NCI-H460 (cell line): Measurements from ENCODE around the gene SLC19A1. TPM values are rescaled to one million over a fixed set of nuclear protein-coding genes. Genes with fewer than 3 reads are reported as not detected.
"Not testable (repeated sequence)": the region's sequence is repeated elsewhere in the genome, so short reads cannot be mapped to it uniquely, and the experiment has no call there.

Experiments
- DNase-seq: peaks from one replicate; pipeline ENCODE4 v3.0.0-alpha.2; 2016; ENCODE audit warnings: low read depth; ENCODE audit errors: extremely low read depth
- total RNA-seq: library from RNA; depleted of rRNA; stranded (reverse); fragments of >200 nt; shearing (Covaris generic); gene quantifications from 2 replicates; pipeline ENCODE4 v1.2.3, GENCODE V29; 2014

Gene SLC19A1
- total RNA-seq, 1 experiment from 2014 or later: 11.5 TPM

DNA sequence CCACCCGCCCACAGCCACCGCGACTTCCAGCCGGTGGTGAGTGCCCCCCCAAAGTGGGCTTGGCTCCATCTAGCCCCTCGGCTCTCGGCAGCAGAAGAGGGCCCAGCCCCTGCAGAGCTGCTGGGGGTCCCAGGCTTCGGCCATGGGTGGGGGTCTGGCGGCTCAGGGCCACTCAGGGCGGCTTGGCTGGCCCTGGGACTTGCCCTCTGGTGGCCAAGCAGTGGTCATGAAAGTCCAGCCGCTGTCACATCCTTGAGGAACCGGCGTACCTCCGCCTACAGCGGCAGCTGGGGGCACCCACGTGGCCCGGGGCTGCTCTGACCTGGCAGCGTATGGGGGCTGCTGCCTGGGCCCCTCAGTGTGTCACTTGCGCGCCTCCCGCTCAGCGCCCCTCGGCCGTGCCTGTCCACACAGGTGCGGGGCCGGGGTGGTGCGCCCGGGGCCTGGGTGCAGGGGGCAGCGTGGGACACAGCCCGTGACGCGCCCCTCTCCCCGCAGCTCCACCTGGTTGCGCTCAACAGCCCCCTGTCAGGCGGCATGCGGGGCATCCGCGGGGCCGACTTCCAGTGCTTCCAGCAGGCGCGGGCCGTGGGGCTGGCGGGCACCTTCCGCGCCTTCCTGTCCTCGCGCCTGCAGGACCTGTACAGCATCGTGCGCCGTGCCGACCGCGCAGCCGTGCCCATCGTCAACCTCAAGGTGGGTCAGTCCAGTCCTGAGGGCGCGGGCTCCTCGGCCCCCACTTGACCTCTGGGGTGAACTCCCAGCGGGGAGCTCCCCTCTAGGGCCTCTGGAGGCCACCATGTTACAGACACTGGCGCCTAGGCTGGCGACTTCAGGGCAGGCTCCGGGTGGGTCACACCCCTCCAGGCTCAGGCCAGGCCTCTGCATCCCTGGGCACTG, 32.4 kb downstream of the SLC19A1 start:
- no peak for DNase-seq

DNA sequence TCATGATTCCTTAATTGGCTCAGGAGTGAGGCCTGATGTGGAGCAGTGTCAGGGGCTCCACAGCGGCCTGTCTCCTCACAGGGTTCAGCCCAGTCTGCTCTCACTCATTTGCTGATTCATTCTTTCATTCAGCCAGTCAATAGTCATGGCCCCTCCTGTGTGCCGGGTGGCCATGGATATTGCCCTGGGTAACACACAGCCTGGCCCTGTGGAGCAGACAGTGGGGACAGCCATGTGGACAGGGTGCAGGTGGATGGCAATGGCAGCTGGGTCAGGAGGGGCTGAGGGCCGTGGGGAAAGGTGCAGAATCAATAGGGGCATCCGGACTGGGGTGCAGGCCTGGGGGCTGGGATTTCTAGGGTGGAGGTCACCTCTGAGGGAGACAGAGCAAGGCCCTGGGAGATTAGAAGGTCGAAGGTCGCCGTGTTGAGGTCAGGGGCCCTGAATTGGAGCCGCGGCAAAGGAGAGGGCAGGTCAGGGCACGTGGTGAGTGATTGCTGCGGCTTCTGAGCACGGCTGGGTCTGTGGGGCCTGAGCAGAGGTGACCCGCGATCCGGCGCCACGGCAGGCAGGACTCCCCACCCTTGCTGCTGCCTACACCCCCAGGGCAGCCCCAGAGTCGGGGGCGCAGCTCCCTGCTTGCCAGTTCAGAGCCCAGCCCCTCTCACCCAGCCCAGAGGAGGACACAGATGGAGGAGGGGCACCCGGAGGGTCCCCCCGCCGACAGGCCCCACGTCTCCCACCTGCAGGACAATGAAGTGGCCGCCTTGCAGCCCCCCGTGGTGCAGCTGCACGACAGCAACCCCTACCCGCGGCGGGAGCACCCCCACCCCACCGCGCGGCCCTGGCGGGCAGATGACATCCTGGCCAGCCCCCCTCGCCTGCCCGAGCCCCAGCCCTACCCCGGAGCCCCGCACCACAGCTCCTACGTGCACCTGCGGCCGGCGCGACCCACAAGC, 33.4 kb downstream of the SLC19A1 start:
- no peak for DNase-seq

DNA sequence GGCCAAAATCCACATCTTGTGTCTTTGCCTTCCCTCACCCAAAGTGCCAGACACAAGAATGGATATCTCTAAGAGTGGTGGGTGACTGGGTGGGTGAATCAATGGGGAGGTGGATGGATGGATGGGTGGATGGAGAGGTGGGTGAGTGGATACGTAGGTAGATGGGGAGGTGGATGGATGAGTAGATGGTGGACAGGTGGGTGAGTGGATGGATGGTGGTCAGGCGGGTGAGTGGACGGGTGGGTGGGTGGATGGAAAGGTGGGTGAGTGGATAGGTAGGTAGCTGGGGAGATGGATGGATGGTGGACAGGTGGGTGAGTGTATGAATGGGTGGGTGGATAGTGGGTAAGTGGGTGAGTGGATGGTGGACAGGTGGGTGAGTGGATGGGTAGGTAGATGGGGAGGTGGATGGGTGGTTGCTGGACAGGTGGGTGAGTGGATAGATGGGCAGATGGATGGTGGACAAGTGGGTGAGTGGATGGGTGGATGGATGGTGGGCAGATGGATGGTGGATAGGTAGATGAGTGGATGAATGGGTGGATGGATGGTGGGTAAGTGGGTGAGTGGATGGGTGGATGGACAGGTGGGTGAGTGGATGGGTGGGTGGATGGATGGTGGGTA, 34.2 kb downstream of the SLC19A1 start:
- DNase-seq: no peak

DNA sequence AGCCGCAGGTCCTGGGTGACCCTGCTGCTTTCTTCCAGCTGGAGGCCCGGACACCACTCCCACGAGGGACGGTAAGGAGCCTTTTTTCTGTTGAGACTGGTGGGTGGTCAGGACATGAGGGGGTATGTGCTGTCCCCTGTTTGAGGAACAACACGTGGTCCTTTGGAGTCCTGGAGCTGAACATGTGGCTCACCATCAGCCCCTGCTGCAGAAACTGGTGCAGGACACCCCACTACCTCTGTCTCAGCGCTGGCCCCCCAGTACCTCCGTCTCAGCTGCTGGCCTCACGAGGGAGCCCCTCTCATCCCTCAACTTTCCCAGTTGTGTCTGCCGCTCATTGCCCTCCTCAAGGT, 34.7 kb downstream of the SLC19A1 start:
- DNase-seq: no peak

DNA sequence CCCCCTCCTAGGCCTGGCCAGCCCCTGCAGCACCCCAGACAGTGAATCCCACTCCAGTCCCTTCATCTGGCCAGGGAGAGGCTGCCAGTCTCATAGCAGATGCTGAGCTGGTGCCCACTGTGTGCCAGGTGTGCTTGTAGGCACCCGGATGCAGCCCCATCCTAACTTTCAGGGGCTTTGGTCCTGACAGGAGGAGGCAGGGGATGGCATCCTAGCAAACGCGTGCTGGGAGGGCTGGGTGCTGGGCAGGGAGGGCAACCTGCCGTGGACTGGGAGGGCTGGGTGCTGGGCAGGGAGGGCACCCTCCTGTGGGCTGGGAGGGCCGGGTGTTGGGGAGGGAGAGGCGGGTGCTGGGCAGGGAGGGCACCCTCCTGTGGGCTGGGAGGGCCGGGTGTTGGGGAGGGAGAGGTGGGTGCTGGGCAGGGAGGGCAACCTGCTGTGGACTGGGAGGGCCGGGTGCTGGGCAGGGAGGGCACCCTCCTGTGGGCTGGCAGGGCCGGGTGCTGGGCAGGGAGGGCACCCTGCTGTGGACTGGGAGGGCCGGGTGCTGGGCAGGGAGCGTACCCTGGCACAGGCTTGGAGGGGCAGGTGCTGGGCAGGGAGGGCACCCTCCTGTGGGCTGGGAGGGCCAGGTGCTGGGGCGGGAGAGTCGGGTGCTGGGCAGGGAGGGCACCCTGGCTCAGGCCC, 35.3 kb downstream of the SLC19A1 start:
- DNase-seq: no peak

DNA sequence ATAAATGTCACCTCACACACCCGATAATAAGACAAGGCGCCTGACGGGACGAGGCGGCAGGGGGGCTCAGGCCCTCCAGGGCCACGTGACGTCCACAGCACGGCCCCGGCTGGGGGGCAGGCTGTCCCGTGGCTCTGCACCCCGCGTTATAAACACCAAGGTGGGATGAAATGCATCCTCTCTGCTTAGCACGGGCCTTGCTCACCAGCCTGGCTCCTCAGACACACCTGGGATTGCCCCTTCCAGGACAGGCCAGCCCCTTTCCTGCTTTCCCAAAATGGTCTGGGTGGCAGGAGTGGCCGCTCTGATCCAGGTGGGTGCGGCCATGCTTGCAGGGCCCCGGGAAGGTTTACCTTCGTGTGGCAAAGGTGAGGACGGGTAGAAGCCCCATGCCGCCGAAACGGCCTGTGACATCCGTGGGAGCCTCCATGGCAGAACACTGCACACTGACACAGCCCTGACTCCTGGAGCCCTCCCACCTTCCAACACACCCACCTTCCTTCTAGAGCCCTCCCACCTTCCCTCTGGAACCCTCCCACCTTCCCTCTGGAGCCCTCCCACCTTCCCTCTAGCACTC, 35.9 kb downstream of the SLC19A1 start:
- DNase-seq: no peak

DNA sequence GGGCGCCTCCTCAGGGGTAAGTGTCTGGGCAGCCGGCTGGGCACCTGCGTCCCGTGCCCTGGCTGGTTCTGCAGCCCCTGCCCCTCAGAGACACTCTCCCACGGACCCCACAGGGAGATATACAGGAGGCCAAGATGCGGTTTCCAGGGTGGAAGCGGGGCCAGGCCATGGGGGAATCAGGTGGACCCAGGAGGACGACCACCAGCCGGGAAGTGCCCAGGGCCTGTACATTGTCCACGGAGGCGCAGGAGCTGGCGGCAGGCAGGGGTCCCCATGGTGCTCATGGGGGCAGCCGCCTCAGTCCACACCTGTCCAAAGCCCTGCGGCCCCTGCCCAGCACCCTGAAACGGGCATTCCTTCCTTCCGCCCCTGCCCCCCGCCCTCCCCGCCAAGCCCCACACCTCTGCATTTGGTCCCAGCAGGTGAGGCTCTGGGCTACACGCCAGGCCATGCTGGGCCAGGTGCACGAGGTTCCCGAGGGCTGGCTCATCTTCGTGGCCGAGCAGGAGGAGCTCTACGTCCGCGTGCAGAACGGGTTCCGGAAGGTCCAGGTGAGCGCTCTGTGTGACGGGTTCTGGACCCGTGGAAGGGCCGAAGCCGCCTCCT, 36.7 kb downstream of the SLC19A1 start:
- no peak for DNase-seq

DNA sequence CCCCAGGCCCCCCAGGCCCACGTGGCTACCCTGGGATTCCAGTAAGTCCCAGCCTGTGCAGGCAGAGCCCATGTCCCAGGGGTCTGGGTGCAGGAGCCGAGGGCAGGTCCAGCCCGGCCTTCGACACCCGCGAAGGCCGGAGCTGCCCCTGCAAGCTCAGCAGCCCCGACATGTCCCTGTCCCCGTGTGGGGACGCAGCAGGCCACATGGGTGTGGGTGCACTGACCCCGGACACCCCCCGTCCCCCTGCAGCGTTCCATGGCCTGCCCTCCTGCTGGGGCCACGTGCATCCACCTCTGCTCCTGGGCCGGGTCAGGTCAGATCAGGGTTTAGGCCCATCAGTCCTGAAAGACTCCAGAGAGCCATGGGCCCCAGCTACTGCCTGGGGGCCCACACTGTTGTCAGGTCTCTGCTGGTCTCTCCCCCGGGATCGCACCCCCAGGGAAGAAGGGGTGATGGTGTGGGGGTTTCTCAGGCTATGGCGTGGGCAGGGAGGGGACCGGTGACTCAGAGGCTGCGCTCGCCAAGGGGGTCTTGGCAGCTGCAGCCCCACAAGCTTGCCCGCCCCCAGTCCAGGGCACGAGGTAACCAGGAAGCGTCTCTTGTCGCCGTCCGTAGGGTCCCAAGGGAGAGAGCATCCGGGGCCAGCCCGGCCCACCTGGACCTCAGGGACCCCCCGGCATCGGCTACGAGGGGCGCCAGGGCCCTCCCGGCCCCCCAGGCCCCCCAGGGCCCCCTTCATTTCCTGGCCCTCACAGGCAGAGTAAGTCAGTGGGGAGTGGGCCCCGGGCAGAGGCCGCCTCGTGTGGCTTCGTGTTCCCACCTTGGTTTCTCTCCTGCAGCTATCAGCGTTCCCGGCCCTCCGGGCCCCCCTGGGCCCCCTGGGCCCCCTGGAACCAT, 37.5 kb downstream of the SLC19A1 start:
- no peak for DNase-seq

DNA sequence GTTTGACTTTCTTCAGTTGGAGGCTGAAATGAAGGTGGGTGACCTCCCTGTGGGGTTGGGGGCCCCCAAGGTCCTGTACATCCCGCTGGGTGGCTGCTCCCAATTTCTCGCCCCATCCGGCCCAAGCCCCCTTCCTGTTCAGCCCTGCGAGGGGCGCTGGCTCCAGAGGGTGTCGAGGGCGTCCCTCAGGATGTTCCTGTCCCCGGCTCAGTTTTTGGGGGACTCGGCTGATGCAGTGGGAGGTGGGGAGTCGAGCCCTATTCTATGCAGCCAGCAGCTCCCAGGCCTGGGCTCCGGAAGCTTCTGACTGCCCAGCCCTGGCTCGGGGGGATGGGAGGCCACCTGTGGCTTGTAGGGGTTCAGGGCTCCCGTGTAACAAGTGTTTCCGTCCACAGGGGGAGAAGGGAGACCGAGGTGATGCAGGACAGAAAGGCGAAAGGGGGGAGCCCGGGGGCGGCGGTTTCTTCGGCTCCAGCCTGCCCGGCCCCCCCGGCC, 38.2 kb downstream of the SLC19A1 start:
- no peak for DNase-seq

DNA sequence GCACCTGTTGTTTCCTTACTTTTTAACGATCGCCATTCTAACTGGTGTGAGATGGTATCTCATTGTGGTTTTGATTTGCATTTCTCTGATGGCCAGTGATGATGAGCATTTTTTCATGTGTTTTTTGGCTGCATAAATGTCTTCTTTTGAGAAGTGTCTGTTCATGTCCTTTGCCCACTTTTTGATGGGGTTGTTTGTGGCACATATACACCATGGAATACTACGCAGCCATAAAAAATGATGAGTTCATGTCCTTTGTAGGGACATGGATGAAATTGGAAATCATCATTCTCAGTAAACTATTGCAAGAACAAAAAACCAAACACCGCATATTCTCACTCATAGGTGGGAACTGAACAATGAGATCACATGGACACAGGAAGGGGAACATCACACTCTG, 39.0 kb downstream of the SLC19A1 start:
- not testable (repeated sequence) for DNase-seq

DNA sequence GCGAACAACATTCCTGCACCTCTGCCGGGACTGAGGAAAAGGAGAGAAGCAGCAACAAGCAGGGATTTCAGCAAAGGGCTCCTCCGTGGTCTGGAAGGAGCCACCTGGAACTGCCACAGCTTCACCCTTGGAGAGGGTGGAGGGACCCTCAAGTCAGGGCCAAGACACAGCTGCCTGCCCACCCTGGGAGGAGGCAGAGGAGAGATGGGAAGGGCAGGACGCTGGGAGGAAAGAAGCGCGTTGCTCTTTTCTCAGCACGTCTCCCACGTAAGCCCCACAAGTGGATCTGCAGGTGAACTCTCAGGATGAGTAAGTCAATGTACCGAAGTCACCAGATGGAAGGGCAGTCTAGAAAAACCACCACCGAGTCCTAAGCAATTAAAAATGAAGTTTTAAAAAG, 39.6 kb downstream of the SLC19A1 start:
- no peak for DNase-seq

DNA sequence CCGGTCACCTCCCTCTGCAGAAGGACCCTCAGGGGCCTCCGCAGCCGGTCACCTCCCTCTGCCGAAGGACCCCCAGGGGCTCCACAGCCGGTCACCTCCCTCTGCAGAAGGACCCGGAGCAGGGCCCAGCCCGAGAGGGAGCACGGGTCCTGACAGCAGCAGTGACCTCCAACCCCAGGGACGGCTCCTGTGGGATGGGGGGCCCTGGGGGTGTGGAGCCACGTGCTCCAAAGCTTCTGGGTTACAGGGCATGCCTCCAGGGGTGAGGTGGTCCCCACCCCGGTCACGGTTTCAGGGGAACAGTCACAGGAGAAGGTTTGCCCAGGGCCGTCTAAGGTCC, 40.3 kb downstream of the SLC19A1 start:
- DNase-seq: no peak

DNA sequence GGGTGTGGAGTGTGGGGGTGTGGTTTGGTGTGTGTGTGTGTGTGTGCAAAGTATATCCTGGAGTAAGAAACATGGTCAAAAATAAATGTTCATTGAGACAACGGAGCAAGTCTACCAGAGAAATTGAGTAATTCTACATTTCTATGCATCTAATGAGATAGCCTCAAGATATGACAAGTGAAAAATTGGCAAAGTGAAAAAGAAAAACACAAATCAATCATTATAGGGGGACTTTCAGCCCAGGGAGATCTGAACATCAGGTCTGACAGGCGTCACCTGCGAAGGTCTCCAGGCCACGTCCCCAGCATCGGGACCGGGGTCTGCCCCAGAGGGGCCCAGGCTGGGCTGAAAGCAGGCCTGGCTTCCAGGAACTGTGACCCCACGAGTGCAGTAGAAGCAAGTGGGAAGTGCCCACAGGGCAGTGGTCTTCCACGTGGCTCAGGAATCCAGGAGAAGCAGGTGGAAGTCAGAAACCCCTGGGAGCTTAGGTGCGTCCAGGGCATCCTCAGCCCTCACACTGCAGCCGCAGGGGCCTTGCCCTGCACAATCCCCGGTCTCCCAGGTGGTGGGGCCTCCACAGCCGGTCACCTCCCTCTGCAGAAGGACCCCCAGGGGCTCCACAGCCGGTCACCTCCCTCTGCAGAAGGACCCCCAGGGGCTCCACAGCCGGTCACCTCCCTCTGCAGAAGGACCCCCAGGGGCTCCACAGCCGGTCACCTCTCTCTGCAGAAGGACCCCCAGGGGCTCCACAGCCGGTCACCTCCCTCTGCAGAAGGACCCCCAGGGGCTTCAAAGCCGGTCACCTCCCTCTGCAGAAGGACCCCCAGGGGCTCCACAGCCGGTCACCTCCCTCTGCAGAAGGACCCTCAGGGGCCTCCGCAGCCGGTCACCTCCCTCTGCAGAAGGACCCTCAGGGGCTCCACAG, 40.9 kb downstream of the SLC19A1 start:
- DNase-seq: not testable (repeated sequence)

DNA sequence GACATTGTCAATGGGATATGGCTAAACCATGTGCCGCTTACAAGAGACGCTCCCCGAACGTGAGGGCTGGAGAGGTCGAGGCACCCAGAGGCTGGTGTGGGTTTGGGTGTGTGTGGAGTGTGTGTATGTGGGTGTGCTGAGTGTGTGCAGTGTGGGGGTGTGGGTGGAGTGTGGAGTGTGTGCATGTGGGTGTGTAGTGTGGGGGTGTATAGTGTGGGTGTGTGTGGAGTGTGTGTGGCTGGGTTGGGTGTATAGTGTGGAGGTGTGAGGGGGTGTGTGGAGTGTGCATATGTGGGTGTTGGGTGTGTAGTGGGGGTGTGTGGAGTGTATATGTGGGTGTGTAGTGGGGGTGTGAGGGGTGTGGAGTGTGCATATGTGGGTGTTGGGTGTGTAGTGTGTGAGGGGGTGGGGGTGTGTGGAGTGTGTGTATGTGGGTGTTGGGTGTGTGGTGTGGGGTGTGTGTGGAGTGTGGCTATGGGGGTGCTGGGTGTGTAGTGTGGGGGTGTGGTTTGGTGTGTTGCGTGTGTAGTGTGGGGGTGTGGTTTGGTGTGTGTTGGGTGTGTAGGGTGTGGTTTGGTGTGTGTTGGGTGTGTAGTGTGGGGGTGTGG, 42.2 kb downstream of the SLC19A1 start:
- DNase-seq: no peak

DNA sequence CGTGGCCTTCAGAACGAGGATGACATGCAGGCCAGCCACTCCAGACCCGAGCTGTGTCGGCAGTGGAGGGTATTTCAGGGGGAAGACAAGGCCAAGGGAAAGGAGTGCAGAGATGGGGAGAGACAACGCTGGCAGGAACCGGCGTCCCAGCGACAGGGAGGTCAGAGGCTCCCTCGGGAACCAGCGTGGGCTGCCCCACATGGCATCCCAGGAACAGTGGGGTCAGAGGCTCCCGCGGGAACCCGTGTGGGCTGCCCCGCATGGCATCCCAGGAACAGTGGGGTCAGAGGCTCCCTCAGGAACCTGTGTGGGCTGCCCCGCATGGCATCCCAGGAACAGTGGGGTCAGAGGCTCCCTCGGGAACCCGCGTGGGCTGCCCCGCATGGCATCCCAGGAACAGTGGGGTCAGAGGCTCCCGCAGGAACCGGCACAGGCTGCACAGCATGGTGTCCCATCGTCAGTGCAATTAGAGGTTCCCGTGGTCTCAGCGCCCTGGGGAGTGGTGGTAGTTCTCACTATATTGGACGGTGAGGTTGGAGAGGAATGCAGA, 43.0 kb downstream of the SLC19A1 start:
- DNase-seq: no peak

DNA sequence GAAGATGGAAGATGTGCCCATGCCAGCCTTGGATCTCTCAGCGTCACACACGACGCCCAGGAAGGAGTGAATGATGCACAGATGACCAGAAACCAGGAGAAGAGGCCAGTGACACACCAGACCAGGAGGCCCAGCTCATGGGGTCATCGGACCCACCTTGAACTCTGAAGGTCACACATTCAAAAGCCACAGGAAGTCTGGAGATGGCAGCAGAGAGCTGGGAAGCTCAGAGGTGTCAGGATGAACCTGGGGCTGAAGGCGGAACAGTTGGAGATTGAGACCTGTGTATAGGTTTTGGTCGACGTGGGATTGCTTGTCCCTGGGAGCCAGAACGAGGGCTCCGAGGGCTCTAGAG, 43.6 kb downstream of the SLC19A1 start:
- DNase-seq: no peak
